B cell (primary cell): ENCODE data around the gene ELFN1. TPM values are rescaled to one million over a fixed set of nuclear protein-coding genes. Genes with fewer than 3 reads are reported as not detected.

ENCODE experiments used
- ATAC-seq: fragments of 200-7000 bp; cut with Tn5 transposase; one replicate; pipeline ENCODE4 v1.10.0; 2021; ENCODE audit warnings: low read depth, mild to moderate bottlenecking, moderate number of reproducible peaks, moderate library complexity
- CTCF ChIA-PET: fragments of 350-600 bp; sonication (Branson Sonifier 250); formaldehyde crosslinking; loops from one replicate; lab custom pipeline; 2021; ENCODE audit warnings: antibody characterized with exemption, inconsistent platforms; lab: Charles Lee
- POLR2A ChIA-PET: fragments of 350-600 bp; sonication (Branson Sonifier 250); formaldehyde crosslinking; loops from one replicate; lab custom pipeline; 2021; ENCODE audit warnings: antibody characterized with exemption; lab: Charles Lee
- DNase-seq: peaks from one replicate; pipeline ENCODE4 v3.0.0; 2013
- H2AFZ ChIP-seq: 2 replicates; pipeline ENCODE4 v1.6.1; 2012; ENCODE audit warnings: mild to moderate bottlenecking, low read depth, low read length; ENCODE audit not compliant: insufficient read depth, poor library complexity, severe bottlenecking
- H3K27ac ChIP-seq, 2 donors: 1 replicate in 1 of 2; 2 replicates in 1 of 2; pipeline ENCODE4 v1.5.1; 2012 to 2013; ENCODE audit warnings: low read length in 2 of 2, mild to moderate bottlenecking in 2 of 2, moderate library complexity in 1 of 2
- H3K27me3 ChIP-seq, 4 experiments: fragments of 200-600 bp in 1 of 4; sonication (generic) in 1 of 4; replicated peaks in 1 of 4; 1 replicate in 2 of 4; 2 replicates in 2 of 4; pipeline versions ENCODE4 v1.6.1 to v1.7.0; 2013 to 2016; ENCODE audit warnings: low read length in 3 of 4, mild to moderate bottlenecking in 2 of 4, mixed read lengths in 1 of 4, moderate library complexity in 1 of 4; ENCODE audit not compliant: insufficient read depth in 4 of 4, control insufficient read depth in 3 of 4; ENCODE audit errors: control extremely low read depth in 1 of 4
- H3K36me3 ChIP-seq, 2 experiments: replicated peaks in 1 of 2; 1 replicate in 1 of 2; 2 replicates in 1 of 2; pipeline versions ENCODE4 v1.6.1 to v1.7.1; 2013; ENCODE audit warnings: low read length in 1 of 2; ENCODE audit not compliant: insufficient read depth in 2 of 2, control insufficient read depth in 1 of 2; ENCODE audit errors: control extremely low read depth in 1 of 2, extremely low read depth in 1 of 2
- H3K4me1 ChIP-seq, 2 donors: fragments of 200-600 bp in 1 of 2; sonication (generic) in 1 of 2; 1 replicate in 1 of 2; 2 replicates in 1 of 2; pipeline versions ENCODE4 v1.5.1 to v1.6.1; 2013 to 2017; ENCODE audit warnings: low read length in 2 of 2; ENCODE audit not compliant: control insufficient read depth in 2 of 2, insufficient read depth in 2 of 2
- H3K4me2 ChIP-seq: replicated peaks from 2 replicates; pipeline ENCODE3; 2012; ENCODE audit warnings: mild to moderate bottlenecking, low read depth, low read length; ENCODE audit not compliant: poor library complexity, severe bottlenecking
- H3K4me3 ChIP-seq, 5 experiments: fragments of 200-600 bp in 1 of 5; sonication (generic) in 1 of 5; 1 replicate in 3 of 5; 2 replicates in 2 of 5; pipeline versions ENCODE4 v1.5.1 to v1.7.0; 2011 to 2016; ENCODE audit warnings: low read length in 4 of 5, mild to moderate bottlenecking in 4 of 5, low read depth in 2 of 5, control low read depth in 1 of 5, moderate library complexity in 1 of 5; ENCODE audit not compliant: insufficient read depth in 1 of 5; ENCODE audit errors: control extremely low read depth in 1 of 5, extremely low read depth in 1 of 5
- H3K79me2 ChIP-seq: fragments of 200-600 bp; sonication (generic); one replicate; pipeline ENCODE4 v1.6.0; 2016; ENCODE audit warnings: low read length; ENCODE audit not compliant: control insufficient read depth, insufficient read depth
- H3K9ac ChIP-seq: fragments of 200-600 bp; sonication (generic); 2 replicates; pipeline ENCODE4 v1.6.1; 2017; ENCODE audit warnings: mild to moderate bottlenecking, low read length, moderate library complexity
- H3K9me3 ChIP-seq, 3 donors: one replicate each; pipeline versions ENCODE4 v1.6.1 to v1.7.1; 2013; ENCODE audit warnings: low read length in 2 of 3; ENCODE audit not compliant: control insufficient read depth in 2 of 3, insufficient read depth in 1 of 3; ENCODE audit errors: control extremely low read depth in 1 of 3
- H4K20me1 ChIP-seq: 2 replicates; pipeline ENCODE4 v1.6.0; 2012; ENCODE audit warnings: mild to moderate bottlenecking, low read length; ENCODE audit not compliant: insufficient read depth, control insufficient read depth, poor library complexity, severe bottlenecking
- H3K27ac Mint-ChIP-seq: one replicate; pipeline ENCODE4 v1.8.0; 2021; ENCODE audit warnings: mixed read lengths
- H3K27me3 Mint-ChIP-seq: one replicate; pipeline ENCODE4 v1.8.0; 2021; ENCODE audit warnings: mixed read lengths
- H3K4me1 Mint-ChIP-seq: one replicate; pipeline ENCODE4 v1.8.0; 2021; ENCODE audit warnings: mixed read lengths
- H3K4me3 Mint-ChIP-seq: one replicate; pipeline ENCODE4 v1.8.0; 2021; ENCODE audit warnings: mixed read lengths
- H3K9me3 Mint-ChIP-seq: one replicate; pipeline ENCODE4 v1.8.0; 2022; ENCODE audit warnings: mixed read lengths; ENCODE audit not compliant: insufficient read depth
- EZH2 ChIP-seq: IDR thresholded peaks from 2 replicates; pipeline ENCODE4 v1.6.1; 2012; ENCODE audit warnings: borderline replicate concordance, low read depth, mild to moderate bottlenecking, moderate library complexity, low read length; ENCODE audit not compliant: insufficient read depth, poor library complexity, severe bottlenecking
- WGBS: methylation state at CpG from one replicate; pipeline ENCODE4 v1.1.5; 2013; ENCODE audit warnings: missing lambda C conversion rate; ENCODE audit not compliant: insufficient coverage; 5-methylcytosine and 5-hydroxymethylcytosine counted together
- intact Hi-C: fragments of 100-400 bp; cut with micrococcal nuclease; formaldehyde crosslinking; loops from one replicate; pipeline ENCODE4 v1.10.0; 2022
- polyA plus RNA-seq: library from polyadenylated mRNA; depleted of rRNA; stranded (reverse); fragments of >200 nt; gene quantifications from 2 replicates; pipeline ENCODE4 v1.2.3, GENCODE V29; 2012
- total RNA-seq, 2 donors: library from RNA; stranded (reverse); fragments of 120-200 nt in 1 of 2; gene quantifications; 1 replicate in 1 of 2; 2 replicates in 1 of 2; pipeline versions ENCODE4 v1.2.3 to v1.2.4, GENCODE V29; 2013 to 2022
- TF ChIP-seq, protein P1 (sequence below): fragments of 200-600 bp; IDR thresholded peaks from one replicate; pipeline ENCODE4 v1.8.0; 2022; ENCODE audit warnings: antibody characterized with exemption, mild to moderate bottlenecking

The ELFN1 gene
- total and polyA plus RNA-seq, 2 donors (not counting 1 experiment from before 2014, with no cell fraction given), result 0.12 TPM; not detected in 1

DNA sequence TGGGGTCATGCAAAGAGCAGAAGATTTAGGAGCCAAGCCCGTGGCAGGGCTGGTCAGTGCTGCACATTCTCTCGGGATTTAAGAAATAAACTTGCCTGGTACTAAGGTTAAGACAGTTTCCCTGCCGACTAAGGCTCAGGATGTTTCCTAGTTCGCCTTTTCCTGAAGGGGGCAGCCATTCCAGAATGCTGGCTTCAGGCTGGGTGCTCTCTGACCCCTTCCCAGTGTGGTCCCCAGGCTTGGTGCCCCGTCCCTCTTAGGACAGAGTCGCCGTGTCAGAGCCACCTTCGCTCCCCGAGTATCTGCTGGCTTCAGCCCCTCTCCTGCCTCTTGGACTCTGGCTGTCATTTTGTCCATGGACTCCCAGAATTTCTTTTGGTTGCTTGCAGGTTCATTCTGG, 117.2 kb downstream of the ELFN1 start:
- 95% methylated on average over 9 of the region's 9 CpGs for WGBS
- no peak for ATAC-seq
- Histone ChIP-seq H3K36me3 (no peaks in the 10 kb centered on the region), H4K20me1 (no peaks in the 10 kb centered on the region), H3K27me3 (peaks cover 0 to 8% (median 2%) of the 10 kb centered on the region in 4 experiments), H3K79me2 (no peaks in the 10 kb centered on the region), H3K9ac (no peak overlapping the region), H3K4me3 (no peak overlapping the region), H3K4me1 (no peaks in the 10 kb centered on the region), H3K4me2 (no peak overlapping the region), H3K9me3 (peaks cover 0 to 18% (median 5%) of the 10 kb centered on the region in 3 donors), H2AFZ (no peak overlapping the region), H3K27ac (no peak overlapping the region)
- TF ChIP-seq, protein P1, sequence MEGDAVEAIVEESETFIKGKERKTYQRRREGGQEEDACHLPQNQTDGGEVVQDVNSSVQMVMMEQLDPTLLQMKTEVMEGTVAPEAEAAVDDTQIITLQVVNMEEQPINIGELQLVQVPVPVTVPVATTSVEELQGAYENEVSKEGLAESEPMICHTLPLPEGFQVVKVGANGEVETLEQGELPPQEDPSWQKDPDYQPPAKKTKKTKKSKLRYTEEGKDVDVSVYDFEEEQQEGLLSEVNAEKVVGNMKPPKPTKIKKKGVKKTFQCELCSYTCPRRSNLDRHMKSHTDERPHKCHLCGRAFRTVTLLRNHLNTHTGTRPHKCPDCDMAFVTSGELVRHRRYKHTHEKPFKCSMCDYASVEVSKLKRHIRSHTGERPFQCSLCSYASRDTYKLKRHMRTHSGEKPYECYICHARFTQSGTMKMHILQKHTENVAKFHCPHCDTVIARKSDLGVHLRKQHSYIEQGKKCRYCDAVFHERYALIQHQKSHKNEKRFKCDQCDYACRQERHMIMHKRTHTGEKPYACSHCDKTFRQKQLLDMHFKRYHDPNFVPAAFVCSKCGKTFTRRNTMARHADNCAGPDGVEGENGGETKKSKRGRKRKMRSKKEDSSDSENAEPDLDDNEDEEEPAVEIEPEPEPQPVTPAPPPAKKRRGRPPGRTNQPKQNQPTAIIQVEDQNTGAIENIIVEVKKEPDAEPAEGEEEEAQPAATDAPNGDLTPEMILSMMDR, result no peak
- TF ChIP-seq EZH2, result no peak
- DNase-seq, result no peak
- Mint-ChIP-seq H3K4me3 (no peak overlapping the region), H3K4me1 (no peaks in the 10 kb centered on the region), H3K27me3 (peaks cover 21% of the 10 kb centered on the region), H3K9me3 (no peaks in the 10 kb centered on the region), H3K27ac (no peak overlapping the region)
- intact Hi-C loops, result no loop called here
- ChIA-PET POLR2A (no interaction called here), CTCF (no interaction called here)

DNA sequence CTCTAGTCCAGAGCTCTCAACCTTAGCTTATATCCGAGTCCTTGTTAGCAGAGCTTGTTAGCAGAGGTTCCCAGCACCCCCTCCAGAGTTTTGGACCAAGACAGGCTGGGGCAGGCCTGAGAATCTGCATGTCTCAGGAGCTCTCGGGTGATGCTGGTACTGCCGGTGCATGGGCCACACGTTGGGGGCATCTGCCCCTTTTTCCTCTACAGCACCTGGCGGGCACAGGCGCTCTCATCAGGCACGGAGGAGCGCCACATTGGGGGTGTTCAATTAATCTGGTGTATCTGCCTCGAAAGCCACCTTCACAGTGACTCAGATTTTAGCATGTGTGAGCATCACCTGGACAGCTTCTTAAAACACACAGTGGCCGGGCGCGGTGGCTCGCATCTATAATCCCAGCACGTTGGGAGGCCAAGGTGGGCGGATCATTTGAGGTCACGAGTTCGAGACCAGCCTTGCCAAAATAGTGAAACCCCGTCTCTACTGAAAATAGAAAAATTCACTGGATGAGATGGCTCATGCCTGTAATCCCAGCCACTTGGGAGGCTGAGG, 117.7 kb downstream of the ELFN1 start:
- ChIA-PET CTCF (no interaction called here), POLR2A (no interaction called here)
- intact Hi-C loops, result no loop called here
- Mint-ChIP-seq H3K9me3 (no peaks in the 10 kb centered on the region), H3K4me1 (no peaks in the 10 kb centered on the region), H3K27me3 (peaks cover 23% of the 10 kb centered on the region), H3K27ac (no peak overlapping the region), H3K4me3 (no peak overlapping the region)
- DNase-seq (no peak), ATAC-seq (no peak)
- Histone ChIP-seq H3K4me1 (no peaks in the 10 kb centered on the region), H3K79me2 (no peaks in the 10 kb centered on the region), H3K27me3 (peaks cover 0 to 8% (median 2%) of the 10 kb centered on the region in 4 experiments), H3K27ac (no peak overlapping the region), H3K9me3 (peaks cover 0 to 18% (median 5%) of the 10 kb centered on the region in 3 donors), H3K4me3 (no peak overlapping the region), H2AFZ (no peak overlapping the region), H3K36me3 (no peaks in the 10 kb centered on the region), H3K4me2 (no peak overlapping the region), H4K20me1 (no peaks in the 10 kb centered on the region), H3K9ac (no peak overlapping the region)
- 88% methylated on average over 18 of the region's 18 CpGs for WGBS
- TF ChIP-seq EZH2, result no peak
- TF ChIP-seq, protein P1, result no peak
